Fibroblast of skin of abdomen (primary cell): ENCODE results near the gene CAST.
A peak's percentile ranks its signal among the peaks of the same experiment; 100 is the strongest.

Source experiments
- DNase-seq: peaks from one replicate; pipeline ENCODE4 v3.0.0-alpha.2; 2013

The CAST gene

DNA sequence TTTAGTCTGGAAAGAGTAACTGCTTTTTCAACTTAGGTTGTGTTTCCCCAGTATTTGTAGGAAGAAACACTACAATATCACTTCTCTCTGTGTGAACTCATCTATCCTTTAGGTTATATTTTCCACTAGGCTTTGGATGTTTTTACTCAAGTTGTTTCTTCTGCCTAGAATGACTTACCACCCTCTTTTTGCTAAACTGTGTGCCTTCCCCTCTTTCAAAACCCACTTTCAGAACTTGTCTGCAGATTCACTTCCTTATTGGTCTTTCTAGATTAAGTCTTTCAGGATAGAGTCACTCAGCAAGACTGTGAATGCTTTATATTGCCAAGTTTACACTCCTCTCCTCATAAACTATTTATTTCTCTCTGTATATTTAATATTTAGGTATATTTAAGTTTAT is 14.2 kb upstream of the CAST start:
- DNase-seq = no peak

DNA sequence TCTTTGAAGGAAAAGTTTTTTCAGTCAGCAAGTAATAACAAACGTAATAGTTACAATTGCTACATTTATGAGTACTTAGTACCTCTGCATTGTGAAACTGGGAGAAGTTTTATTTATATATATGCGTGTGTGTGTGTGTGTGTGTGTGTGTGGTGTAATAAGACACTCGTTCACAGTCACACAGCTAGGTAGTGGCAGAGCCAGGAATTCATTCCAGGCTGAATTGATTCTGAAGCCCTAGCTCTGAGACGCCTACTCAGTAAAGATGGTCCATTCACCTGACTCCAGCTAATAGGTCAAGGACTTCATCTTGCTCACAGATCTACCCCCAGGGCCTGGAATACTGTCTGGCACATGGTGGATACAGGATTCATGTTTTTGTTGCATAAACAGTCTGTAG is 13.6 kb upstream of the CAST start:
- DNase-seq = peak; percentile 31

DNA sequence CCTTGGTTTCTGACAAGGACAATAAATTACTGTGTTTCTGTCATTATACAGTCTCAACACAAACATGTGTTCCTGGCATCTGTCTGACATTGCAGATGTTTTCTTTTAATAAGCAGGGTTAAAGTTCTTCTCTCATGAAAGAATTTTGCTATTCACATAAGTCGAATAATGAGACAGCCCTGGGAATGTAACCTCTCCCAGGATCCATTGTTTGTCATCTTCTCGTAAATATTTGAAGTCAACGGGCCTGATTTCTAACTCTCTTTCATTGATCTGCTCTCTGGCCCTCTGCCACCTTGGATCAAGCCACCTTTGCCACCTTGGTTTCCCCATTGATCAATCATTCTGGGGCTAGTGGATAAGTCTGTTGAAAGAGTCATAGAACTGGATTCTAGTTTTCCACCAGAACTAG is 12.9 kb upstream of the CAST start:
- peak; percentile 22 for DNase-seq

- DNase-seq = no peak
Observed at GRCh38 chr5:96649681-96650540, 12.3 kb upstream of the CAST start.

DNA sequence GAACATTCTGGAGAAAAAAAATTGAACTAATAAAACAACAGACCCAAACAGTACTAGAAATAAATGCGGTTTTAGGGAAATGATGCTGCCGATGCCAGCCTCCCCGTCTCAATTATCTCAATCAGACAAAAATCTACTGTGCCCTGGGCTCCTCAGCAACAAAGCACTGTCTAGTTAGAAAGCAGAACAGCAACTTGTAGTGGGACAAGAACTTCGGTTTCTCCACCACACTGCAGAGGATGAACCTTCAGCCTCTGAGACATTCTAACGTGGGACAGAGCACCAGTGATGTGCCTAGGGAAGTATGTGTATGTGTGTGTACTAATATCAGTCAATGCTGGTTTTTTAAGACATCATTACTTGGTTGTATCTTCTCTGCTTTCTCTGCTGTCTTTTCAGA is 11.1 kb upstream of the CAST start:
- DNase-seq = no peak

GRCh38 chr5:96651948-96652753 is 10.0 kb upstream of the CAST start:
- no peak for DNase-seq

GRCh38 chr5:96652769-96653454 is 9.3 kb upstream of the CAST start:
- DNase-seq = peak; percentile 70

DNA sequence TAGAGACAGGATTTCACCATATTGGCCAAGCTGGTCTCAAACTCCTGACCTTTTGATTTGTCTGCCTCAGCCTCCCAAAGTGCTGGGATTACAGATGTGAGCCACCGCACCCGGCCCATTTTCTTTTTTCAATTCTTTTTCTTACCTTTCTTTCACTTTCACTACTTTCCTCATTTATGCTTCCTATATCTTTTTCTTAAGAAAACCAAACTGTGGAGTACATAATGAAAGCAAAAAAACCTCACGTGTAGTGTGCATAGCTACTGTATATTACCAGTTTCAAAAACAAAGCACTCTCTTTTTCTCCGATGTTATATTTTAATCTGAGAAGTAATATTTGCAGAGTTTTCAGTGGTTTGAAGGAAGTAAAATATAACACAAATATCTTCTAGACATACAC is 8.0 kb upstream of the CAST start:
- DNase-seq = no peak

GRCh38 chr5:96655085-96655484 is 7.1 kb upstream of the CAST start:
- no peak for DNase-seq

- no peak for DNase-seq
Observed at GRCh38 chr5:96655506-96655905, 6.7 kb upstream of the CAST start.

GRCh38 chr5:96657068-96657467 is 5.1 kb upstream of the CAST start:
- peak; percentile 92 for DNase-seq

DNA sequence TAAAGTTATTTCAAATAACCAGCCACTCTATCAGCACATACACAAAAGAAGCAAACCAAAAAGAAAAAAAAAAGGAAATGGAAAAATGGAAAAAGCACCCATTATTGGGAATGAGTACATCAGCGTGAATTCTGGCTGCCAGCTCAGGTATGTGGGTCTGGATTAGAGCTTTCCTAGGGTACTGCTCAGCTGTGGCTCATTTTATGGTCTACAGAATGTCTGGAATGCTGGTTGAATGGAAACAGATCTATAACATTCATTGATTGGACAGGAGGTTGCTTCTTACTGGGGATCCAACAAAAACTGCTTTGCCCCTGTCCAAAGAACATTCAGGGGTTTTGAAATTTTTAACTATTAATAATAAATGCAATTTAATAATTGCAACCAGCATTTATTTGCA is 3.9 kb upstream of the CAST start:
- peak; percentile 60 for DNase-seq

- DNase-seq = no peak
Observed at GRCh38 chr5:96659170-96659569, 3.0 kb upstream of the CAST start.

DNA sequence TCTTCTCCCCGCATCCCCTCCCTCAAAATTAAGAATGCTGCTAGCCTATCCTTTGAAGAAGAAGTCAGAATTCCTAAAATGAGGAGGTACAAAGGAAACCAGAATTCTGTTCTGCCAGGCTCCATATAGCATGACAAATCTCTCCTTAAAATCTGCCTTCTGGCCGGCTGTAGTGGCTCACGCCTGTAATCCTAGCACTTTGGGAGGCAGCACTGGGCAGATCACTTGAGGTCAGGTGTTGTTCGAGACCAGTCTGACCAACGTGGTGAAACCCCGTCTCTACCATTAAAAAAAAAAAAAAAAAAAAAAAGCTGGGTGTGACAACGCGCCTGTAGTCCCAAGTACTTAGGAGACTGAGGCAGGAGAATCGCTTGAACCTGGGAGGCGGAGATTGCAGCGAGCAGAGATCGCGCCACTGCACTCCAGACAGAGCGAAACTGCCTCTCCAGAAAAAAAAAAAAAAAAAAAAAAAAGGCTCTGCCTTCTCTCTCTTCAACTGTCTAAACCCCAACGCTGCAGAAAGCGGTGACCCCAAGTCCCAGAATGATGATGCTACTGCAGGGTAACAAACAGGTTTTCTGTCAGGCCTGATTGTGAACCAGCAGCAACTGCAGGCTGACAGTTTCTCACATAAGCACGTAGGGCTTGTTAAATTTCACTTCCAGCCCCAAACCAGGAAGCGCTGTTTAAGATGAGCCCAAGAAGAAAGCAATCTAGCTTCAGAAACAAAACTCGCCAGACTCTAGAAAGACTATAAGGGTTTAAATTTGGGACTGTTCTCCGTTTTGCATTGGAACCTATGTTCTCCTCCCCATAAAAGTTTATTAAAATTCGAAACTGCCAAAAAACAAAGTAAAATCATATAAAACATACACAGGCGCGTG is 963 bp upstream of the CAST start:
- DNase-seq = peak; percentile 45

GRCh38 chr5:96662725-96663518 is 746 bp downstream of the CAST start:
- DNase-seq = peak; percentile 80

DNA sequence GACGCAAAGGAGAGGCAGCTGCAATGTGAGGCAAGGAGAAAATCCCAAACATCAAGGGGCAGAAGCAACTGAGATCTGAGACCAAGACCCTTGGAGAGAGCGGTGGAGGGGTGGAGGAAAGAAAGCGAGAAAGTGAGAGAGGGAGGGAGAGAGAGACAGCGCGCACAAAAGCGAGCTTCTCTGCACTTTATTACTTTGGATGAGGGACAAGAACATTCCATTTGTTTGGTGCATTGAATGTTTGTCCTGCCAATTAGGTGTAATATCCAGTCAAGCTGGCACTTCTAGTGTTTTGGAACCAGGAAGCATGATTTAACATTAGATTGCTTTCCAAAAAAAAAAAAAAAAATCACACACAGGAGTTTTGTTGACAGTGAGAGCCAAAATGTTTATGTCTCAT is 1.4 kb downstream of the CAST start:
- DNase-seq = no peak

GRCh38 chr5:96664669-96665068 is 2.5 kb downstream of the CAST start:
- DNase-seq = no peak

- DNase-seq = no peak
Observed at GRCh38 chr5:96668725-96669124, 6.5 kb downstream of the CAST start.

DNA sequence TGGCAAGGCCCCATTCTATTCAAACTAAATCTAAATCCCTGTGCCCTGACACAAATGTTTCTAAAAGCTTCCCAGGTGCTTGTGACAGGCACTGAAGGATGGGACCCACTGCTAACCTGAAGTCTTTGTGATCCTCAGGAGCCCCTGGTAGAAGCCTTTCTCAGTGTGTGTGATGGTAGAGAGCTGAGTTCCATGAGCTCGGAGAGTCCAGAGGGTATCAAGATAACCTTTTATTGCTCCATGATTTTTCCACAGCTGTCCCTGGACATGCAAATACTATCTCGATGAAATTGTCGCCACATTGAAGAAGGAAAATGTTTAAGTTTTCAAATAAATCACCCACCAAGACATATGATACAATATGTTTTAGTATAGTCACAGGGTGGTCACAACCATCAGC is 7.7 kb downstream of the CAST start:
- no peak for DNase-seq

GRCh38 chr5:96671441-96671840 is 9.3 kb downstream of the CAST start:
- DNase-seq = no peak

DNA sequence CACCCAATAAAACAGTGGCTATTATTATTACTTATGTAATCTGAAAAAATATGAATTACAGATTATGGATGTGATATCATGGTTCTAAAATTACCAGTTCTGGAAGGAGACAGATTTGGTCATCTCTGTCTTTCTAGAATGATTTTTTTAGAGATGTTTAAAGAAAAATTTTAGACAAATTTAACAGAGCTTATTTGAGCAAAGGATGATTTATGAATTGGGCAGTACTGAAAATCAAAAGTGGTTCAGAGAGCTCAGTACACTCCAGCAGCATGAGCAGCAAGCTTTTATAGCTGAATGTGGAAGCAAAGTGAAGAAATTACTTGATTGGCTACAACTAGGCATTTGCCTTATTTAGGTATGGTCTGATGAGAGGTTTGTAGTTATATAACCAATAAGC is 11.0 kb downstream of the CAST start:
- DNase-seq = no peak
